Duodenal mucosa (tissue), 2 donors: ENCODE data around the gene CD247.

Experiments used
- H3K27ac ChIP-seq: one replicate; pipeline ENCODE4 v1.7.0; 2013; ENCODE audit warnings: low read depth, low read length
- H3K27me3 ChIP-seq, 2 donors: one replicate each; pipeline ENCODE4 v1.7.0; 2013; ENCODE audit warnings: low read length in 2 of 2, control low read depth in 1 of 2; ENCODE audit not compliant: insufficient read depth in 2 of 2, control insufficient read depth in 1 of 2
- H3K36me3 ChIP-seq, 2 donors: one replicate each; pipeline ENCODE4 v1.7.0; 2013; ENCODE audit warnings: low read length in 2 of 2, control low read depth in 1 of 2; ENCODE audit not compliant: insufficient read depth in 2 of 2, control insufficient read depth in 1 of 2
- H3K4me1 ChIP-seq, 2 donors: one replicate each; pipeline ENCODE4 v1.7.0; 2013; ENCODE audit warnings: low read length in 2 of 2, control low read depth in 1 of 2; ENCODE audit not compliant: insufficient read depth in 2 of 2, control insufficient read depth in 1 of 2
- H3K4me3 ChIP-seq, 2 donors: one replicate each; pipeline ENCODE4 v1.7.0; 2013; ENCODE audit warnings: low read length in 2 of 2, low read depth in 1 of 2
- H3K9ac ChIP-seq, 2 donors: one replicate each; pipeline ENCODE4 v1.7.0; 2013; ENCODE audit warnings: low read length in 2 of 2, low read depth in 1 of 2
- H3K9me3 ChIP-seq, 2 donors: one replicate each; pipeline ENCODE4 v1.7.0; 2013; ENCODE audit warnings: low read length in 2 of 2, control low read depth in 1 of 2; ENCODE audit not compliant: control insufficient read depth in 1 of 2

CD247 gene

GRCh38 chr1:167404908-167405307 is 113.4 kb downstream of the CD247 start:
- Histone ChIP-seq H3K27me3 (no peaks in the 10 kb centered on the region), H3K36me3 (peaks cover 3 to 9% of the 10 kb centered on the region in 2 donors)

GRCh38 chr1:167404161-167404888 is 114.0 kb downstream of the CD247 start:
- Histone ChIP-seq H3K27me3 (no peaks in the 10 kb centered on the region), H3K27ac (no peak overlapping the region), H3K9ac (no peak overlapping the region), H3K4me3 (no peak overlapping the region), H3K36me3 (peaks cover 3 to 9% of the 10 kb centered on the region in 2 donors), H3K9me3 (no peaks in the 10 kb centered on the region), H3K4me1 (no peaks in the 10 kb centered on the region)

More at GRCh38 chr1:167404908-167405307, 113.4 kb downstream of the CD247 start:
- Histone ChIP-seq H3K4me3 (no peak overlapping the region), H3K4me1 (no peaks in the 10 kb centered on the region), H3K9me3 (no peaks in the 10 kb centered on the region), H3K9ac (no peak overlapping the region), H3K27ac (no peak overlapping the region)

GRCh38 chr1:167401260-167401873 is 117.0 kb downstream of the CD247 start:
- no peak overlapping the region for H3K9ac ChIP-seq
- no peak overlapping the region for H3K27ac ChIP-seq
- H3K36me3 ChIP-seq: peaks cover 16 to 18% of the 10 kb centered on the region in 2 donors
- no peaks in the 10 kb centered on the region for H3K27me3 ChIP-seq
- H3K4me1 ChIP-seq: no peaks in the 10 kb centered on the region
- no peak overlapping the region for H3K4me3 ChIP-seq
- no peaks in the 10 kb centered on the region for H3K9me3 ChIP-seq

- Histone ChIP-seq H3K27ac (no peak overlapping the region), H3K9ac (no peak overlapping the region), H3K9me3 (no peaks in the 10 kb centered on the region), H3K27me3 (no peaks in the 10 kb centered on the region), H3K4me3 (no peak overlapping the region), H3K36me3 (peaks cover 16 to 23% of the 10 kb centered on the region in 2 donors), H3K4me1 (no peaks in the 10 kb centered on the region)
Measured at GRCh38 chr1:167400359-167400953, 117.9 kb downstream of the CD247 start.

GRCh38 chr1:167392200-167392696 is 126.1 kb downstream of the CD247 start:
- Histone ChIP-seq H3K36me3 (peaks cover 4 to 14% of the 10 kb centered on the region in 2 donors), H3K27ac (no peak overlapping the region), H3K4me3 (no peak overlapping the region), H3K27me3 (no peaks in the 10 kb centered on the region), H3K4me1 (no peaks in the 10 kb centered on the region), H3K9me3 (no peaks in the 10 kb centered on the region), H3K9ac (no peak overlapping the region)

- H3K9me3 ChIP-seq: no peaks in the 10 kb centered on the region
- no peak overlapping the region for H3K9ac ChIP-seq
- no peaks in the 10 kb centered on the region for H3K27me3 ChIP-seq
- H3K4me1 ChIP-seq: no peaks in the 10 kb centered on the region
- H3K4me3 ChIP-seq: no peak overlapping the region
- H3K27ac ChIP-seq: no peak overlapping the region
- H3K36me3 ChIP-seq: peaks cover 4 to 16% of the 10 kb centered on the region in 2 donors
Measured at GRCh38 chr1:167388976-167389375, 129.4 kb downstream of the CD247 start.

- H3K27me3 ChIP-seq: no peaks in the 10 kb centered on the region
- no peak overlapping the region for H3K9ac ChIP-seq
- H3K9me3 ChIP-seq: no peaks in the 10 kb centered on the region
- no peak overlapping the region for H3K4me3 ChIP-seq
- peaks cover 4 to 19% of the 10 kb centered on the region in 2 donors for H3K36me3 ChIP-seq
- H3K27ac ChIP-seq: no peak overlapping the region
- H3K4me1 ChIP-seq: no peaks in the 10 kb centered on the region
Measured at GRCh38 chr1:167387251-167387910, 130.9 kb downstream of the CD247 start.
